Activated CD4-positive, alpha-beta T cell treated with anti-CD3 and anti-CD28 coated beads, Interleukin-2, amount 10 ng/mL, durations not matched to agents 7 days and 5 days (primary cell): ENCODE data around the gene GABRD. TPM values are rescaled to one million over a fixed set of nuclear protein-coding genes. Genes with fewer than 3 reads are reported as not detected.
A peak's percentile ranks its signal among the peaks of the same experiment; 100 is the strongest.

ENCODE experiments used
- CTCF ChIA-PET: fragments of 350-600 bp; sonication (Branson Sonifier 250); formaldehyde crosslinking; loops from one replicate; lab custom pipeline; 2021; ENCODE audit warnings: antibody characterized with exemption; lab: Charles Lee
- POLR2A ChIA-PET: fragments of 350-600 bp; sonication (Branson Sonifier 250); formaldehyde crosslinking; loops from one replicate; lab custom pipeline; 2021; ENCODE audit warnings: antibody characterized with exemption; lab: Charles Lee
- DNase-seq: peaks from one replicate; pipeline ENCODE4 v3.0.0-alpha.2; 2020
- H3K27ac Mint-ChIP-seq: one replicate; pipeline ENCODE4 v1.8.0; 2021; ENCODE audit warnings: mild to moderate bottlenecking, moderate library complexity, mixed read lengths
- H3K27me3 Mint-ChIP-seq: one replicate; pipeline ENCODE4 v1.8.0; 2021; ENCODE audit warnings: mixed read lengths
- H3K36me3 Mint-ChIP-seq: one replicate; pipeline ENCODE4 v1.8.0; 2021; ENCODE audit warnings: low read depth, mixed read lengths
- H3K4me1 Mint-ChIP-seq: one replicate; pipeline ENCODE4 v1.8.0; 2021; ENCODE audit warnings: mixed read lengths
- H3K4me3 Mint-ChIP-seq: one replicate; pipeline ENCODE4 v1.8.0; 2021; ENCODE audit warnings: mild to moderate bottlenecking, moderate library complexity, mixed read lengths
- H3K9me3 Mint-ChIP-seq: one replicate; pipeline ENCODE4 v1.8.0; 2021; ENCODE audit warnings: mixed read lengths
- total RNA-seq, 2 experiments: library from RNA; stranded (reverse); gene quantifications; one replicate each; pipeline ENCODE4 v1.2.3, GENCODE V29; 2021

The GABRD gene
- total RNA-seq, 2 experiments from 2014 or later, result not detected

DNA sequence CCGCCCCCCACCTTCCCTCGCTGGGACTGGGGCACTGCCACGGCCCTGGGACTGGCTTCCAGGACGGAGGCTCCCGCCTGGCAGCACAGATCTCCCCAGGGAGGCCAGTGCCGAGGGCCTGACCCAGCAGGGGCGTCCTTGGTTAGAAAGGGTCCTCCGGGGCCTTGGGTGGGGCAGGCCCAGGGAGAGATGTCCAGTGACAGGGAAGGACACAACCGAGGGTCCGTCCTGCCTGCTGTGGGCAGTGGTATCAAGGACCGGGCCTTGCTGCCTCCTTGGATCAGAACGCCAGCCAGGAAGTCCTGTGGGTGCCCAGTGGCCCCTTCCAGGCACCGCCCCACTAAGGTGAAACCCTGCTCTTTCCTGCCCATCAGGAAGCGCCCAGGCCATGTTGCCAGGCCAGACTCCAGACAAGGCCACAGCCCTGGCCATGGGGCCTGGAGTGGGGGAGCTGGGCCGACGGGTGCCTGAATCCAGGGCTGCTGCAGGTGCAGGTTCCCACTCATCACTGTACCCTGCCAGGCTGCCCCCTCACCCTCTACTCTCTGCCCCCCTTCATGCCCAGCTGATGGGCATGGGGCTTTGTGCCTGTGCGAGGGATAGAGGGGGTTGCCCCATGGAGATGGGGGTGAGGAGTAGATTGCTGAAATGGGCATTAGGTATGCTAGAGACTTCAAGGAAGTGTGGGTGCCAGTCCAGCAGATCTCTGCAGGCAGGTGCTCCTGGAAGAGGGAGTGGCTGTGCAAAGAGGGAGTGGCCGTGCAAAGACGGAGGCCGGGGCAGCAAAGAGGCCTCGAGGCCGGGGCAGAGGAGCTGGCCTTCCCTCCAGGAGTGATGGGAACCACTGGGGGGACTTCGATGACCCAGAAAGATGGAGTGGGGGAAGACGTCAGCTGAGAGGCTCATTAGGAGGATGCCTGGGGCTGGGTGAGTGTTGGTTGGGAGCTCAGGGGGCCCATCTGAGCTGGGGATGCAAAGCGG is 28.9 kb downstream of the GABRD start:
- H3K4me1 Mint-ChIP-seq, result peaks cover 17% of the 10 kb centered on the region
- H3K4me3 Mint-ChIP-seq, result peak overlapping the region; percentile 54
- no peak for DNase-seq
- H3K9me3 Mint-ChIP-seq, result no peaks in the 10 kb centered on the region
- ChIA-PET CTCF (interaction anchor here (1.1 kb wide), 1 partner anchor 9 kb away, joined by 3 read pairs; no protein-coding TSS in a partner anchor), POLR2A (no interaction called here)
- no peaks in the 10 kb centered on the region for H3K36me3 Mint-ChIP-seq
- peak overlapping the region; percentile 31 for H3K27ac Mint-ChIP-seq
- peaks cover 18% of the 10 kb centered on the region for H3K27me3 Mint-ChIP-seq

DNA sequence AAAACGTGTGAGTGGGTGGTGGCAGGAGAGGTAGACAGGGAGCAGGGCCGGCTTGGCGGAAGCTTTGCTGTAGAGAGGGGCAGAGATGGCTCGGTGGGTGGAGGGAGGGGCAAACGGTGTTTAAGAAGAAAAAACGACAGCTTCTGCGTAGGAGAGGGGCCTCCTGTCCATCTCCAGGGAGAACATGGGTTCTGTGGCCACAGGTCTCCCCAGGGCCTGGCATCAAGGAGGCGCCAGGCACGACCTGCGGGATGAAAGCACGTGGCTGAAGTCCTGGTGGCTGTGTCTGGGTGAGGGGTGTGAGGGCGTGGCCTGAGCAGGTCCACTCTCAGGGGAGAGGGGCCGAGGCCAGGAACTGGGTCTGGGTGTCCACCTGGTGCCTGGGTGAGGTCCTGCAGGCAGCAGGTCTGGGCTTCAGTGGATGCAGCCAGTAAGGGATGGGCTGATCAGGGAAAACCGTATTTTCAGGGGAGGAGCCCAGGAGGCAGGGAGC is 30.1 kb downstream of the GABRD start:
- POLR2A ChIA-PET, result no interaction called here
- CTCF ChIA-PET, result interaction anchor here (0.5 to 1.1 kb wide), 2 partner anchors 8 to 201 kb away, joined by 3 read pairs; no protein-coding TSS in a partner anchor
- H3K4me1 Mint-ChIP-seq, result peaks cover 15% of the 10 kb centered on the region
- H3K9me3 Mint-ChIP-seq, result no peaks in the 10 kb centered on the region
- no peak overlapping the region for H3K27ac Mint-ChIP-seq
- no peak for DNase-seq
- H3K27me3 Mint-ChIP-seq, result peaks cover 18% of the 10 kb centered on the region
- no peaks in the 10 kb centered on the region for H3K36me3 Mint-ChIP-seq
- peak overlapping the region; percentile 72 for H3K4me3 Mint-ChIP-seq

DNA sequence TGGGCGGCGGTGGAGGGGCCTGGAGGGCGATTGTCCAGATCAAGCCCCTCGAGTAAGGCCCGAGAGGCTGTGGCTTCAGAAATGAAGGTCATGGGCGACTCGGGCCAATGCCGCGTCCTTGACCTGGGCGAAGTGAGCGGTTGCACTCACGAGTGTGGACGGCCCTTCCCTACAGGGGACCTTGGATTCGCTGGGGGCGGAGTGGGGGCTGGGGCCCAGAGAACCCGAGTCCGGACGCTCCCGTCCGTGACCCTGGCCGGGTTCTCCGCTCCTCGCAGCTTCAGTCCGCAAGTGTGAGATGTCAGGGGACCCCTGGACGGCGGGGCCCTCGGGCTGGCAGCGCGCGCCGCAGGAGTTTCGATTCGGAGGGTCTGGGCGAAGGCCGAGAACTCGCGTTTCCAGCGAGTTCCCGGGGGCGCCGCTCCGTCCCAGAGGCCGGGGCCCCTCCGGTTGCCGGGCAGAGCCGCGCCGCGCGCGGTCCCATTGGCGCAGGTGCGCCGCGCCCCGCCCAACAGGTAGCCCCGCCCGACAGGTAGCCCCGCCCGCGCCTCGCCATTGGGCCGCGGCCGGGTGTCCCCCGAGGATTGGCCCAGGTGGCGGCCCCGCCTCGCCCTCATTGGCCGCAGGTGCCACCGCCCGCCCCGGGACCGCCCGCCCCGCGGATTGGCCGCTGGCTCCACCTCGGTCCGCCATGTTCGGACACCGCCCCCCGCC is 30.7 kb downstream of the GABRD start, which contains the start of gene PRKCZ:
Gene PRKCZ, plus strand, starts transcription at position 694 of the 714 bp plus-strand sequence. CDS start 220 bp downstream, outside the sequence.
- Mint-ChIP-seq H3K9me3 (no peaks in the 10 kb centered on the region), H3K4me3 (peak within 1 kb of the TSS; percentile 72), H3K36me3 (no peaks in the 10 kb centered on the region), H3K4me1 (peaks cover 15% of the 10 kb centered on the region), H3K27ac (no peak within 1 kb of the TSS), H3K27me3 (peaks cover 18% of the 10 kb centered on the region)
- CTCF ChIA-PET, result interaction anchor here (0.5 kb wide), 1 partner anchor 202 kb away, joined by 3 read pairs; no protein-coding TSS in a partner anchor
- peak; percentile 86 for DNase-seq
- POLR2A ChIA-PET, result no interaction called here

DNA sequence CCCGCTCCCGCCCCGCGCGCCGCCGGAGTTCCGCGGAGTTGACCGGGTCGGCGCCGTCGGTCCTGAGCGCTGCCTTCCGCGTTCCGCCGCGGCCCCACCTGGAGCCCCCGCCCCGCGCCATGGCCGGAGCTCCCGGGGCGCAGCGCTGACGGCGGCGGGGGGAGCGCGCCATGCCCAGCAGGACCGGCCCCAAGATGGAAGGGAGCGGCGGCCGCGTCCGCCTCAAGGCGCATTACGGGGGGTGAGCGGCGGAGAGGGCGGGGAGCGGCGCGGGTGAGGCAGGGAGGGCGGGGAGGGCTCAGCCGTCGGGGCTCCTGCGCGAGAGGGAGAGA is 31.3 kb downstream of the GABRD start:
- Mint-ChIP-seq H3K36me3 (no peaks in the 10 kb centered on the region), H3K27me3 (peaks cover 17% of the 10 kb centered on the region), H3K4me3 (peak overlapping the region; percentile 36), H3K4me1 (peaks cover 10% of the 10 kb centered on the region), H3K9me3 (no peaks in the 10 kb centered on the region), H3K27ac (no peak overlapping the region)
- ChIA-PET CTCF (no interaction called here), POLR2A (no interaction called here)
- peak; percentile 21 for DNase-seq

DNA sequence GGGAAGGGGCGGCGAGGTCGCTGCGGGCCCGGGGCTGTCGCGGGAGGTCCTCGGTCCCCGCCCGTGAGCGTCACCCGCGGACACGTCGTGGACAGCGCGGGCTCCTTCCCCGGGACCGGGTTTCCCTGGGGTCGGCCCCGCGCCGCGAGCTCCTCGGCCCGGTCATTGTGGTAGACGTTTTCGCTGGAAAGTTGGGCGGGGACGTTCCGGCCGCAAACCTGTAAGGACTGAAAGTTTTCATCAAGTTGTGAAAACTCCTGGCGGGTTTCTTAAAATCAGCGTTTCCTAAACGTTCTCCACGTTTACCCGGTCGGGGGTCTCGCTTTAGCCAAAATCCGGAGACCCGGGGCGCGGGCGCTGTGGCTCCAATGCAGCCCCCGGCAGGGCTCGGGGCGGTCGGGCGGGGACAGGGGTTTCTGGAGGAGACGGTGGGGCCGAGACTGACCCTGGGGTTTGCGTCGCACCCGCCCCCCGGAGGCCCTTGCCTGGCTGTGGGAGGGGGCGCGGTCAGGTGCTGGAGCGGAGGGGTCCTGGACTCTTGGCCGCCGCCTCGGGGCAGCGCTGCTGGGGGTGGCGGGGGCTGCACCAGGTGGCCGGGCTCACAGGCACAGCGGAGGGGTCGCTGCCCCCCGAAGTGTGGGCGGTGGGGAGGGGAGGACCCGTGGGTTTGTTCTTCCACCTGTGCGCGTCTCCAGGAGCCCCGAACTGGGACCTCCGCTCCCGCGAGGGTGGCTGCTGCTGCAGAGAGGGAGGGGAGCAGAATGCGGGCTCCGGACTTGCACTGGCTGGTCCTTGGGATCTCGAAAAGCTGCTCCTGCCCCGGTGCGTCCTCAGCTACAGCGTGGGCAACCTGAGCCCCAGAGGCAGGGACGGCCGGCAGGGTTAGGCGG is 31.9 kb downstream of the GABRD start:
- no peak overlapping the region for H3K27ac Mint-ChIP-seq
- CTCF ChIA-PET, result no interaction called here
- H3K36me3 Mint-ChIP-seq, result no peaks in the 10 kb centered on the region
- no peak for DNase-seq
- POLR2A ChIA-PET, result no interaction called here
- peak overlapping the region; percentile 38 for H3K4me3 Mint-ChIP-seq
- H3K4me1 Mint-ChIP-seq, result peaks cover 6% of the 10 kb centered on the region
- H3K27me3 Mint-ChIP-seq, result peaks cover 12% of the 10 kb centered on the region
- no peaks in the 10 kb centered on the region for H3K9me3 Mint-ChIP-seq

DNA sequence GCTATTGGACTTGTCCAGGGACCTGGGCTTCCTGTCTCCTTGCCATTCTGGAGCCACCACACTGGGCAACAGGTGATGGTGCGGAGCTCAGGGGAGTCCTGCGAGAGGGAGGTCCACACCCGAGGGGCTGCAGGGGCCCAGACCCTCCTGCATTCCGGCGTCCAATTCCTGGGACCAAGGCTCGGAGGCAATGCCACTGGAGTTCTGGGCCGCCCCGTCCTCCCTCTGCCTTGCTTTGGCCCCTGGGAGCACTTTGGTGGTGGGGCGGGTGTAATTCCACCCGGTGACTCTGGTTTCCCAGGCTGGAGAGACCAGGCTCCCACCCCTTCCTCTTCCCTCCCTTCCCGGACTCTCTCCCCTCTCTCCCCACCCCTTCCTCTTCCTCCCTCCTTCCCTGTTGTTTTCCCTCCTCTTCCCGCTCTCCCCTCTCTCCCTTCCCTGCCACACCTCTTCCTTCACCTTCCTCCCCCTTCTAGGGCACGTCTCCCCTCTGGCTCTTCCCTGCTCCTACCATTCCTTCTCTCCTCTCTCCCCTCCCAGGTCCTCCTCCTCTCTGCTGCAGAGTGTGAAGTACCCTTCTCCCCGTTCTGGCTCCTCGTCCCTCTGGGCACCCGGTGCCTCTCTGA is 33.0 kb downstream of the GABRD start:
- Mint-ChIP-seq H3K4me3 (peak overlapping the region; percentile 38), H3K36me3 (no peaks in the 10 kb centered on the region), H3K27ac (no peak overlapping the region), H3K27me3 (peaks cover 12% of the 10 kb centered on the region), H3K9me3 (no peaks in the 10 kb centered on the region), H3K4me1 (peaks cover 6% of the 10 kb centered on the region)
- no peak for DNase-seq
- ChIA-PET CTCF (no interaction called here), POLR2A (no interaction called here)

DNA sequence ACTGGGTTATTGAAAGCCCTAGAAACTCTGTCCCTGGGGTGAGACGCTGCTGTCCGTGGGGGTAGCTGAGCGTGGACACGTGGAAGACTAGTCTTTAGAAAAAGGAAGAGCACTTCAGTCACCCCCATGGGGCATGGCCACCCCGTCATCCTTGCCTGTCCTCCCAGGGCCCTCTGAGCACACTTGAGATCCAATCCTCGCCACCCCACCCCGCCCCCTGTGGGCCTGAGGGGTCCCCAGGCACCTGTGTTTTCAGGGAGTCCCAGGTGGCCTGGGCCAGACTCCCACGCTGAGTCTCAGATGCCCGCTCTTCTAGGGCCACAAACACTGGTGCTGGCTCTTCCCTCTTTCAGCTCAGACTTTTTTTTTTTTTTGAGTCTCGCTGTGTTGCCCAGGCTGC is 33.6 kb downstream of the GABRD start:
- Mint-ChIP-seq H3K36me3 (no peaks in the 10 kb centered on the region), H3K4me1 (peaks cover 6% of the 10 kb centered on the region), H3K27ac (no peak overlapping the region), H3K9me3 (no peaks in the 10 kb centered on the region), H3K27me3 (peaks cover 12% of the 10 kb centered on the region), H3K4me3 (no peak overlapping the region)
- DNase-seq, result no peak
- POLR2A ChIA-PET, result no interaction called here
- CTCF ChIA-PET, result no interaction called here

DNA sequence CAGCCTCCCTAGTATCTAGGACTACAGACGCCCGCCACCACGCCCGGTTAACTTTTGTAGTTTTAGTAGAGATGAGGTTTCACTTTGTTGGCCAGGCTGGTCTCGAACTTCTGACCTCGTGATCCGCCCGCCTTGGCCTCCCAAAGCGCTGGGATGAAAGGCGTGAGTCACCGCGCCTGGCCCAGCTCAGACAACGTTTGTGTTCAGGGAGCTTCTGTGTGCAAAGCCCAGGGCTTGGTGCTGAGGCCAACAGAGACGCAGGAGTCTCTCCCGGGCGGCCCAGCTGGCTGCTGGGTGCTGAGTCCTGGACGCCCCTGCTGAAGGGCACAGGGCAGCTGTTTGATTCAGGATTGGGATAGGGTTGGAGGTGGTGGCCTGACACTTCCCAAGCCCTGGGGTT is 34.1 kb downstream of the GABRD start:
- peaks cover 6% of the 10 kb centered on the region for H3K4me1 Mint-ChIP-seq
- CTCF ChIA-PET, result no interaction called here

DNA sequence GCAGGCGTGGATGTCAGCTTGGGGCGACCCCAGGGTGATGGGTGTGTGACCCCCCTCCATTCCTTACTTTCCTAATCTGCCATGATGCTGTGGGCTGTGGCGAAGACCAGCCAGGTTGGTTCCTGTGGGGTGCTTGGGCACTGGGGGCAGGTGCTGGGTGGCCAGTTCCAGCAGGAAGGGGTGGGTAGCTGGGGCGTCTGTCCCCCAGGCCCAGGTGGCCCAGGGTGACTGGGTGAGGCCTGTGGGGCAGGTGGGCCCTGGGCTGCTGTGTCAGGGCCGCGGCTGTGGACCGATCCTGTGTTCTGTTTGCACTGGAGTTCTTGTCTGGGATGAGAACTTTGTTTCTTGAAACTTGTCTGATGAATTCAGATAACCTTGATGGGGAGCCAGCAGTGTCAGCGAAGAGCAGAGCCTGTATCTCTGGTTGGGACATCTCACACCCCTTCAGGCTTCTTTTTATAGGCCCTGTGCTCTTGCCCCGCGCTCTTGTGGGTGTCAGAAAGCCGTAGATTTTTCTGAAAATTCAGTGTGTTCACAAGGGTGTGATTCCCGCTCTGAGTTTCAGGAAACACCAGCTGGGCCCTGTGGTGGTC is 34.7 kb downstream of the GABRD start:
- DNase-seq, result no peak
- CTCF ChIA-PET, result no interaction called here
- peaks cover 6% of the 10 kb centered on the region for H3K27me3 Mint-ChIP-seq
- H3K36me3 Mint-ChIP-seq, result no peaks in the 10 kb centered on the region
- H3K4me3 Mint-ChIP-seq, result no peak overlapping the region
- H3K9me3 Mint-ChIP-seq, result no peaks in the 10 kb centered on the region
- POLR2A ChIA-PET, result no interaction called here
- peaks cover 6% of the 10 kb centered on the region for H3K4me1 Mint-ChIP-seq
- H3K27ac Mint-ChIP-seq, result no peak overlapping the region

More for the DNA sequence above, 34.1 kb downstream of the GABRD start:
- no peaks in the 10 kb centered on the region for H3K9me3 Mint-ChIP-seq
- peaks cover 11% of the 10 kb centered on the region for H3K27me3 Mint-ChIP-seq
- H3K36me3 Mint-ChIP-seq, result no peaks in the 10 kb centered on the region
- POLR2A ChIA-PET, result no interaction called here
- no peak for DNase-seq
- H3K27ac Mint-ChIP-seq, result no peak overlapping the region
- no peak overlapping the region for H3K4me3 Mint-ChIP-seq

DNA sequence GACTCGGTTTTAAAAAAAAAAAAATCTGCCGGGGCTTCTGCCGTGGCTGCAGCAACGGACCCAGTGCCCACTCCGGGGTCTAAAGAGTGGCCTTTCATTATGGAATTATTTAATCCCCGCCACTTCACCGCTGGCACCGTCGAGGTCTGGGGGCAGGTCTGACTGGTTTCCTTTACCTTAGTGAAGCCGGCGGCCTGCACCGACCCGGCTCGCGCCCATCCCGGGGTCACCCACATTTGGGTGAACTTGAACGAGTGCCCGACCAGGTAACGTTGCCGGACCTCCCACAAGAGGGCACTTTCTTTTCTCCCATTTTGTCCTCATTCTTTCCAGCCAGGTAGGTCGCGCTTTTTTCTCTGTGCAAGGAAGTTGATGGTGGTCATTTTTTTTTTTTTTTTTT is 35.4 kb downstream of the GABRD start:
- Mint-ChIP-seq H3K4me3 (no peak overlapping the region), H3K36me3 (no peaks in the 10 kb centered on the region), H3K27me3 (no peaks in the 10 kb centered on the region), H3K9me3 (no peaks in the 10 kb centered on the region), H3K4me1 (no peaks in the 10 kb centered on the region), H3K27ac (no peak overlapping the region)
- POLR2A ChIA-PET, result no interaction called here
- DNase-seq, result no peak
- CTCF ChIA-PET, result no interaction called here

DNA sequence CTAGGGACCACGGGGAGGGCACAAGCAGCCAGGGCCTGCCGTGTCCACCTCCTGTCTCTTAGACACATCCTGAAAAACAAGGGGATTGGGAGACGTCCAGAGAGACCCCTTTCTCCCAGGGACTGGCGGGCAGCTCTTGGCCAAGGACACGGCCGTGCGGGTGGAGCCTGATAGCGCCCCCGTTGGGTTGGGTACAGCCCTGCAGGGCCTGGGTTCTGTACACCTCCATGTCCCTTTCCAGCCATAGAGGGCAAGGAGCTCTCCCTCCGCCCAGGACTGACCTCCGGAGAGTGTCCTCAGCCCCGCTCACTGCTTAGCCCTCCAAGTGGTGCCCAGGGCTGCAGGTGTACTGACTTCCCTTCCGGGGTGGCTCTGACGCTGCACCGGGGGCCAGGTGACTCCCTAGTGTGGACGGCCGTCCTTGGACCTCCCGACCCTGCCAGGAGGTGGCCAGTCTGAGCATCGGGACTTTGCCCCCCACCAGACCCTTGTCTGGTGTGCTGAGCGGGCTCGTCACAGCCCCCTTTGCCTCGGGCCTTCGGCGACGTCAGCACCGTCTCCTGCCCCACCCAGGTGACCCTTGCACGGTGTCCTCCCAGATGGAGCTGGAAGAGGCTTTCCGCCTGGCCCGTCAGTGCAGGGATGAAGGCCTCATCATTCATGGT is 36.9 kb downstream of the GABRD start:
- Mint-ChIP-seq H3K36me3 (no peaks in the 10 kb centered on the region), H3K27me3 (no peaks in the 10 kb centered on the region), H3K27ac (no peak overlapping the region), H3K4me3 (no peak overlapping the region), H3K4me1 (no peaks in the 10 kb centered on the region), H3K9me3 (no peaks in the 10 kb centered on the region)
- POLR2A ChIA-PET, result no interaction called here
- CTCF ChIA-PET, result interaction anchor here (1.1 kb wide), 1 partner anchor 9 kb away, joined by 3 read pairs; no protein-coding TSS in a partner anchor
- no peak for DNase-seq
